Activated CD4-positive, CD25-positive, alpha-beta regulatory T cell treated with anti-CD3 and anti-CD28 coated beads, Interleukin-2, amount 50 U/mL, for 16 hours (primary cell): Measurements from ENCODE around the gene CYB5R4.
"Not testable (repeated sequence)": the region's sequence is repeated elsewhere in the genome, so short reads cannot be mapped to it uniquely, and the experiment has no call there.

Experiments used
- DNase-seq: peaks from one replicate; pipeline ENCODE4 v3.0.0-alpha.2; 2020; ENCODE audit warnings: low read depth, low spot score

CYB5R4 gene

GRCh38 chr6:83867043-83867442 is 7.6 kb downstream of the CYB5R4 start:
- no peak for DNase-seq

- no peak for DNase-seq
Measured at GRCh38 chr6:83867527-83868161, 8.2 kb downstream of the CYB5R4 start.

GRCh38 chr6:83868639-83869038 is 9.2 kb downstream of the CYB5R4 start:
- DNase-seq, result no peak

- DNase-seq, result no peak
Measured at GRCh38 chr6:83870649-83871048, 11.2 kb downstream of the CYB5R4 start.

- no peak for DNase-seq
Measured at GRCh38 chr6:83872386-83873118, 13.1 kb downstream of the CYB5R4 start.

GRCh38 chr6:83873869-83874268 is 14.4 kb downstream of the CYB5R4 start:
- DNase-seq, result no peak

GRCh38 chr6:83875843-83876242 is 16.4 kb downstream of the CYB5R4 start:
- no peak for DNase-seq

- DNase-seq, result no peak
Measured at GRCh38 chr6:83878902-83879644, 19.6 kb downstream of the CYB5R4 start.

- no peak for DNase-seq
Measured at GRCh38 chr6:83879746-83880145, 20.3 kb downstream of the CYB5R4 start.

GRCh38 chr6:83883240-83883639 is 23.8 kb downstream of the CYB5R4 start:
- no peak for DNase-seq

GRCh38 chr6:83884523-83884922 is 25.0 kb downstream of the CYB5R4 start:
- no peak for DNase-seq

GRCh38 chr6:83885984-83886383 is 26.5 kb downstream of the CYB5R4 start:
- DNase-seq, result no peak

- DNase-seq, result no peak
Measured at GRCh38 chr6:83889621-83890020, 30.1 kb downstream of the CYB5R4 start.

GRCh38 chr6:83890520-83890919 is 31.0 kb downstream of the CYB5R4 start:
- no peak for DNase-seq

GRCh38 chr6:83891586-83891985 is 32.1 kb downstream of the CYB5R4 start:
- DNase-seq, result no peak

- no peak for DNase-seq
Measured at GRCh38 chr6:83893024-83893423, 33.5 kb downstream of the CYB5R4 start.

- DNase-seq, result not testable (repeated sequence)
Measured at GRCh38 chr6:83897094-83897493, 37.6 kb downstream of the CYB5R4 start.

GRCh38 chr6:83901624-83902023 is 42.1 kb downstream of the CYB5R4 start:
- no peak for DNase-seq

- DNase-seq, result no peak
Measured at GRCh38 chr6:83904395-83904794, 44.9 kb downstream of the CYB5R4 start.

GRCh38 chr6:83905648-83906047 is 46.2 kb downstream of the CYB5R4 start:
- no peak for DNase-seq

- DNase-seq, result not testable (repeated sequence)
Measured at GRCh38 chr6:83907623-83908390, 48.3 kb downstream of the CYB5R4 start.

- DNase-seq, result no peak
Measured at GRCh38 chr6:83908813-83909212, 49.3 kb downstream of the CYB5R4 start.
